IPS-18c (cell line): ENCODE measurements around the gene CUX1.

Experiments used
- H3K4me3 ChIP-seq: 2 replicates; pipeline ENCODE4 v1.7.0; 2013; ENCODE audit warnings: low read depth, mild to moderate bottlenecking, low read length, moderate library complexity; ENCODE audit not compliant: insufficient read depth
- H3K9me3 ChIP-seq: one replicate; pipeline ENCODE4 v1.6.1; 2013; ENCODE audit warnings: mild to moderate bottlenecking, low read length, moderate library complexity; ENCODE audit not compliant: control insufficient read depth, insufficient read depth

Gene CUX1

DNA sequence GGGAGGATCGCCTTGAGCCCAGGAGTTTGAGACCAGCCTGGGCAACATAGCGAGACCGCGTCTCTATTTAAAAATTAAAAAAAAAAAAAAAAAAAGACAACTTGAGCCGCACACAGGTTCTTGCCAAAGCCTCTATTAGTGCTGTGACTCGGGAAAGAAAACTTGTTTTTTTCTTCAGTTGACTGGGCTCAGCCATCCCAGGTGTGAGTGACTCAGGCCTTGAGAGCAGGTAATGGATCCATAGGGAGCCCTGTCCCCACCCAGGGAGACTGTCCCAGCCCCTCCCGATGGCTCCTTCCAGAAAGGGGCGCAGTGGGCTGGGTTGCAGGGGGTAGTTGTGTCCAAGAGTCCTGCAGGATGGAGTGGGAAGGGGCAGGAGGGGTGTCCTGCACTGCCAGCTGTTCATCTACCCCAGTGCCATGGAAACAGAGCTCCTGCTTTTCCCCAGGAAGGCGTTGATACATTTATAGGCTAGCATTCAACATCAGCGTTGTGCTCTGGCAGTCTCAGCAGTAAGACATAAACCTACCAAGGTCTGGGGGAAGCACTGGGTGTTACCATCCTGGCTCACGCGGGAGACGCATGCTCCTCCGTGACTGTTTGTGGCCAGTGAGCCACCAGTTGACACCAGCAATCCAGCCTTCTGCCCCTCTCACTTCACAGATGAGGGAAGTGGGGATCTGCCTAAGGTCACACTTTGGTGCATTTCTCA is 126.6 kb downstream of the CUX1 start:
- Histone ChIP-seq H3K9me3 (no peaks in the 10 kb centered on the region), H3K4me3 (no peak overlapping the region)

DNA sequence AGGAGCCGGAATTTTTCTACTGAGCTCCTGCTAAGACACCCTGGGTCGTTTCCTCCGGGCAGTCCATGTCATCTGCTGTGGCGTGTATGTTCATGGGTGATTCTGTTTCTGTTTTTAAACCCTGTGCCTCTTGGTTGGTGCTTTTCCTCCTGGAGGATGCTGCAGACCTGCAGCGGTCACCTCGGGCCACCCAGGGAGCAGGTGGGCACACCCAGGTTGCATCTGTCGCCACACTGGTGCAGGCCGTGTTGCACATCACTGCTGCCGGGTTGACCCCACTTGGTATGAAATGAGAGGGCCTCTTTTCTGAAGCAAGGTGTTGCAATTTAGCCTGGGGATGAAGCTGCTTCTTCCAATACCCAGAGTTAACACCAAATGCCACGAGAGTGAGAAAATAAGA is 127.2 kb downstream of the CUX1 start:
- Histone ChIP-seq H3K4me3 (no peak overlapping the region), H3K9me3 (no peaks in the 10 kb centered on the region)

DNA sequence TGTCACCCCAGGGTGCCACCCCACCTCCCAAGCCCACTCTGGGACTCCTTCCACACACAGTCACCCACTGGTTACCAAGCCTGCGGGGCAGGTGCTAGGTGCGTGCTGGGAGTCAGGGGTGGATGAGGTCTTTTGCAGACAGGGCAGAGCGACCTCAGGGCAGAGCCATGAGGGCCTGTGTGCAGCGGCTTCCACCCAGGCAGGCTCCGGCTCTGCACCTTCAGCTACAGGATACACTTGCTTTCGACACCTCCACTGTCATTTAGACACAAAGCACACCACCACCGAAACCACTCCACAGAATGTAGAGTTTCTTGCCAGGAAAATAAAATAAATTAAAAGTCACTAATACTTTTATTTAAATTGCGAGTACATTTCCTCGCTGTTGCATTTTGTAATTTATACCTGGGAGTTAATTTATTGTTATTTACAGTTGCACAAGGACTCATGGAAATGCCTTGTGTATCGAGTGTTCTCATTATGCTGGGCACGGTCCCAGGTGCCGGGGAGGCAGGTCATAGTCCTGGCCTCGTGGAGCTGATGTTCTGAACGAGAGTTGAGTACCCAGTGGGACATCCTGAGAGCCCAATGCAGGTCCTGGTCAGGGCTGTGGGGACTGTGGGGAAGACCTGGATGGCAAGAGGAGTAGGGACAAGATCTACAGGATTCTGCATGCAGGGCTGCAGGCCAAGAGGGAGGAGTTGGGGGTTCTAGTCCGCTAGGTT is 127.8 kb downstream of the CUX1 start:
- Histone ChIP-seq H3K4me3 (no peak overlapping the region), H3K9me3 (no peaks in the 10 kb centered on the region)

DNA sequence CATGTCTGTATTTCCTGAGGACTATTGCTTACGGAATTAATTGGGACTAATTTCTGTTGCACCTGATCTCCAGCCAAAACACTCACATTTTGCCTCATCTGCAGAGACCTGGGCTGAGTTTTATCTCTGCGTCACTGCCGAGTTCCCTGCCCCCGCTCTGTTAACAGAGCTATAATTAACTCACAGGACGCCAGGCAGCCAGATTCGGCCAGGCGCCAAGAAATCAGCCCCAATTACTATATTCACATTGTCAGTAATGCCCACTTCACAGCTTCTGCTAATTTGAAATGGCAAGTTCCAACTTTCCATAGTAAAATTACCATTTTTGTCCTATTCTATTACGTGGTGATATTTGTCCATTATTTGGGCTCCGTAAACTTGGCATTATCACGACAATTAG is 130.5 kb downstream of the CUX1 start:
- H3K4me3 ChIP-seq, result no peak overlapping the region
- no peaks in the 10 kb centered on the region for H3K9me3 ChIP-seq

DNA sequence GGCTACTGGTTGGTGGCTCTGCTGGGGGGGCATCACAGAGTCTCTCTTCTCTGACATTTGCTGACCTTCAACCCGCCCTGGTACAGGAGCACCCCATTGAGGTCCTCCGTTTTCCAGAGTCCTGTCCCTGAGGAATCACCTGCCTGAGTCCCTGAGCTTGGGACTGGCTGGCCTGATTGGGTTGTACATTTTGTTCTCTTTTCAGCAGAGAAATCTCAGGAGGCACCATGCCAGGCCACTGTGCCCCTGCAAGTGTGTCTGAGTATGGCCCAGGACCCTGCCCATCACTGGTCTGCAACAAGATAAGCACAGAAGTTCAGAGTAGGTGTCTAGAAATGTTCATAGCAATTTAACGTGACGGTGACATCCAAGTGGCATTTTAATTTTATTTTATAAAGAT is 131.2 kb downstream of the CUX1 start:
- Histone ChIP-seq H3K9me3 (no peaks in the 10 kb centered on the region), H3K4me3 (no peak overlapping the region)

DNA sequence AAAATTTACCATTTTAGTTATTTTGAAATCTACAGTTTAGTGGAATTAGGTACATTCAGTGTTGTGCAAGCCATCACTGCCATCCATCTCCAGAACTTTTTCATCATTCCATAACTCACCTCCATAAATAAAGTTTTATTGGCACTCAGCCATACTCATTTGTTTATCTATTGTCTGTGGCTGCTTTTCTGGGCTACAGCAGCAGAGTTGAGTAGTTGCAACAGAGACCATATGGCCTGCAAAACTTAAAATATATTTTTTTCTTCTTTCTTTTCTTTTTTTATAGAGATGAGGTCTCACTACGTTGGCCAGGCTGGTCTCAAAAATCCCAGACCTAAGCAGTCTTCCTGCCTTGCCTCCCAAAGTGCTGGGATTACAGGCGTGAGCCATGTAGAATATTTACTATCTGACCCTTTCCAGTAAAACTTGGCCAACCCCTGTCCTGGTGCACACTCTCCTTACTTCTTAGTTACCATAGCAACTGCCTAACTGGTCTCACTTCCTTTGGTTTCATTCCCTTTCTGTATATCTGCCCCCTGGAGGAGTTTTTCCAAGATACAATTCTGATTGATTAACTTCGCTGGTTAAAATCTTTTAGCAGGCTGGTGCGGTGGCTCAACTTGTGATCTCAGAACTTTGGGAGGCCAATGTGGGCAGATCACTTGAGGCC is 133.2 kb downstream of the CUX1 start:
- Histone ChIP-seq H3K4me3 (no peak overlapping the region), H3K9me3 (no peaks in the 10 kb centered on the region)

DNA sequence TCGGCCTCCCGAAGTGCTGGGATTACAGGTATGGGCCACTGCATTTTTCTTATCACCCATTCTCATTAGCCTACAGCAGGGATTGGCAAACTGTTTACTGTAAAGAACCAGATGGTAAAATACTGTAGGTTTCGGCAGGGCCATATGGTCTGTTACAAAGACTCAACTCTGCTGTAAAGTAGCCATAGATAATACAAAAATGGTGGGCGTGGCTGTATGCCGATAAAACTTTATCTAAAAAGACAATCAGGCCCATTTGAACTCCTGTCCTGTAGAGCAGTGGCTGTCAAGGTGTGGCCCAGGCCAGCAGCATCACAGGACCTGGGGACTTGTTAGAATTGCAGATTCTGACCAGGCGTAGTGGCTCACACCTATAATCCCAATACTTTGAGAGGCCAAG is 134.3 kb downstream of the CUX1 start:
- Histone ChIP-seq H3K4me3 (no peak overlapping the region), H3K9me3 (no peaks in the 10 kb centered on the region)

DNA sequence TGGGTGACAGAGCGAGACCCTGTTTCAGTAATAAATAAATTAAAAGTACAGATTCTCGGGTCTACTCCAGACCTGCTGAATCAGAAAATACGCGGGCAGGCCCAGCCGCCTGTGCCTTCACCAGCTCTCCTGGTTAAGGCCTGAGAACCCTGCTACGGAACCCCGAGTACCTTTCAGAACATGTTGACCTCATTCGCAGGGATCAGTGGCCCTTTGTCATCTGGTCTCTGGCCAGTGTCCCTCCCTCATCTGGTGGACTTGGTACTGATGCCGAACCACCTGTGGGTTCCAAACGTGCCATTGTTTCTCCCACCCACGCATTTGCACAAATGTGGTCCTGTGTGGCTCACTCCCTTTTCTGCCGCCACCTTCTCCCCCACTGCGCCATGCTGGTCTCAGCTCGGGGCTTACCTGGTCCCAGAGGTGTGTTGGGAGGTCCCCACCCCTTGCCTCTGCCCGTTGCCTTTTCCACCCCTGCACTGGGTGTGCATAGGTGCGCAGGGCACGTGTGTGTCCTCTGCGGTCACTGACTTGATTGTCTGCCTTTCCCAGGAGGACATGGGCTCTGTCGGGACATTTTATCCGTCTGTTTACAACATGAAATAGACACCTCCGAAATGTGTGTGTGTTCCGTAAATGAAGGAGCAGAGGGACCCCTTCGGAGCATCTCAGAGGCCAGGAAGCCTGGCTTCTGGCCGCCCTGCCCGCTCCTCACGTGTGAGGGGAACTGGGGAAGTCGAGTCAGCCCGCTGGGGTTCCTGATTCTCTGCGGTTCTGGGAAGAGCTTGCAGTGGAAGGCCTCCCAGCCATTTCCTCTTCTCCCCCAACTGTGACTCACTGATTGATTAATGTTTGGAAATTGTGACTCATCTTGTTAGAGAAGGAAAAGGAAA is 135.2 kb downstream of the CUX1 start:
- H3K9me3 ChIP-seq, result no peaks in the 10 kb centered on the region
- H3K4me3 ChIP-seq, result no peak overlapping the region

DNA sequence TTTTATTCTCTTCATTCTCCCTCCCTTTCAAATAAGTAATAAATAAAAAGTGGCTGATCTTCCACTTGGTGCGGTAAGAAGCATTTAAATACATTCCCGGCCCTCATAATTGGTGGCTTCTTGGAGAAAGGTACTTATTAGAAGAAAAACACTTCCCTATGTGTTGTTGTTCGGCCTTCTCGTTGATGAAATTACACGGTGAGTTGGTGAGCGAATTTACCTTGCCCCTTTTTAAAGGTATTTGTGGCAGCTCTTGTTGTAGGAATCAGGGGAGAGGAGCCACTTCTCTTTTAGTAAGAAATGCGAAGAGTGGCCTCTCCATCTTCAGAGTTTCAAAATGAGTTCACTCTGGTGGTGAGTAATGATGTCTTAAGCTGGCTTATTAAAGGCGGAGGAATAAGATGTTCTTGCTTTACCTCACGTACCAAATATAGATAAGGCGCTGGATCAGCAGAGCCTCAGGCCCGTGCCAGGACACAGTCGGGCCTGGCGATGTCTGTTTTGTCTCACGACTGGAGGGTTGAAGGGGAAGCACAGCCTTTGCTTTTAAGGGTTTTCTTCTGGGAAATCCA is 135.9 kb downstream of the CUX1 start:
- H3K9me3 ChIP-seq, result no peaks in the 10 kb centered on the region
- H3K4me3 ChIP-seq, result no peak overlapping the region

DNA sequence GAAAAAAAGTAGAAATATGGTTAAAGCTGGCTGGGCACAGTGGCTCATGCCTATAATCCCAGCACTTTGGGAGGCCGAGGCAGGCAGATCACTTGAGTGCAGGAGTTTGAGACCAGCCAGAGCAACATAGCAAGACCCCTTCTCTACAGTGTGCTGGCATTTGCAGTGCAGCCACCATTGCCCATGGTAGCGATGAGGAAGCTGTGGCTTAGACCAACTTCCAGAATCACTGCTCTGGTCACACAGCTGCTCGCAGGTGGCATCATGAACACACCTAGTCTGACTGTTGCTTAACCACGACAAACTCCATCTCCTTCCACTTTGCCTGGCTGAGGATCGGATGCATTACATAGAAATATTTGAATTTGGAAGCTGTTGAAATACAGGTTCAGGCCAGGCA is 137.1 kb downstream of the CUX1 start:
- Histone ChIP-seq H3K4me3 (no peak overlapping the region), H3K9me3 (no peaks in the 10 kb centered on the region)

DNA sequence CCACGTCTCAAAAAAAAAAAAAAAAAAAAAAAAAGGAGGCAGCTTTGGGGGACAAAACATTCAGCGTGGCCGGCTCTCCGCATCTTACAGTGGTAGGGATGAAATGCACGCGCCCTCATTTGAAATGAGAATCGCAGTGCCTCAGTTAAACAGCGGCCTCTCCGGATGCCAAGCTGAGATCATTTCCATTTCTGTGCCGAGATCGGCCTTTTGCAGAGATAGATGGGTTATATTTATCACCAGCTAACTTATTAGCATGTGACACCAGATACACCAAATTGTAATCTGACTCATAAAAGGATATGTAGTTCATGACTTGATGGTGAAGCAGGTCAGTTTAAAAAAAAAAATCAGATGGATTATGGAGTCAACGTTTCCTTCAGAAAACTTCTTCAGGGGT is 138.7 kb downstream of the CUX1 start:
- H3K4me3 ChIP-seq, result no peak overlapping the region
- no peaks in the 10 kb centered on the region for H3K9me3 ChIP-seq

DNA sequence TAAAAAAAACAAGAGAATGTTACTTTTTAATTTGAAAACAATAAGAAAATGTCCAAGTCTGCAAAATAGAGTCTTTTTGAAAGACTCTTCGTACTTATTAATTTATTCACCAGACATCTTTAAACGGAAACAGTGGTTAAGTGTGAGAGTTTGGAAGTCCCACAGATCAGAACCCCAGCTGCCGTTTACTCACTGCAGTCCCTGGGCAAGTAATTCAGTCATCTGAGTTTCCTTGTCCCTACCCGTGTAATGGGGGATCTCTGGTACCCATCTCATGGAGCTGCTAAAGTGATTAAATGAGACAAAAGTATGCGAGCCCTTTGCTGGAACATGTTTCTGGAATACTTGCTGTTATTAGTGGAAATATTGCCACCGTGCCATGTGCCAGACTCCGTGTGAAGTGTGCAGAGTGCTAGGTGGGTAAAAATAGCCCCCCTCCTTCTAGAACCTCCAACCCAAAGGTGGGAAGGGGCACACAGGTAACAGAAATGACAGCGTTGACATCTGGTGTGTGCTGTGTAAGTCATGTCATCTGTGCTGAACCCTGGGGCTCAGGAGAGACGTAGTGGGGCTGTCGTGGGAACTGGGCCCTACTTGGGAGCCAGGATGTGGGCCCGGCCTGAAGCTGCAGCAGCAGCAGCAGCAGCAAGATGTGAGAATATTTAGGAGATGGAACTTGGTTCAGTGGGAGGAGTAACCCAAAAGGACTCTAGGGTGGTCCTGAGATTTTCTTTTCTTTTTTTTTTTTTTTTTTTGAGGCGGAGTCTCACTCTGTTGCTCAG is 140.5 kb downstream of the CUX1 start:
- H3K4me3 ChIP-seq, result no peak overlapping the region
- H3K9me3 ChIP-seq, result no peaks in the 10 kb centered on the region

DNA sequence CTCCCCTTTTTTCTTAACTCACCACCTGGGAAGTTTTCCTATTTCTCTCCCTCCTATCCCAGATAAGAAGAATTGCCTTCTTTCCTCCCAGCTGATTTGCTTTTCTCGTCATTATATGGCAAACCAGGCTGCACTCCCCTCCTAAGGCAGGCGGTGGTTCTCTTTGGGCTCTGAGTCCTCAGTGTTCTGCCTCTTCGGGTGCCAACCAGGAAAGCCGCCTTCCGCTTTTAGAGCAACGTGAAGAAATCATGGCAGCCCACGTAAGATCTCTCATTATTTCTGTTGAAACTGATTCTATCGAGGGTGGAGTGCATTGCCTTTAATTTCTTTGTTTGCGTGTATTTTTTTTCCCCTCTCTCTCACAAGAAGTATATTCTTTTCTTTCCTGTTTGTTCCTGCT is 141.9 kb downstream of the CUX1 start:
- Histone ChIP-seq H3K4me3 (no peak overlapping the region), H3K9me3 (no peaks in the 10 kb centered on the region)

DNA sequence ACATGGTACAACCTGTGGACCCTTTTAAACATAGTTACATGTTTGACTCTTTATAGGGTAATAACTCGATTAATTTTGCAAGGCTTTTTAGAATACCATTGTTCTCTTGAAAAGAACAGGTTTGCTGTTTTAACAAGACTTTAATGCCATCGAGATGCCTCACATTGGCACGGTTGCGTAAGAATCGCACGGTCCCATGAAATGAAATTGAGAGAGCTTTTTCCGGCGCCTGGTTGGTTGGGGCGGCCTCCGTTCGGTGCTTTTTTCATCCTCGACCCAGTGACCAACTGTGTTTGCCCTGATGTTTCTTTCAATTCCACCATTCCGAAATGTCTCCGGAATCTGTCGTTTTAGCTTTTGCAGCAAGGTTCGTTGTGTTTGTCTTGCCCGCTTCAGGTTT is 142.4 kb downstream of the CUX1 start:
- Histone ChIP-seq H3K9me3 (no peaks in the 10 kb centered on the region), H3K4me3 (no peak overlapping the region)

DNA sequence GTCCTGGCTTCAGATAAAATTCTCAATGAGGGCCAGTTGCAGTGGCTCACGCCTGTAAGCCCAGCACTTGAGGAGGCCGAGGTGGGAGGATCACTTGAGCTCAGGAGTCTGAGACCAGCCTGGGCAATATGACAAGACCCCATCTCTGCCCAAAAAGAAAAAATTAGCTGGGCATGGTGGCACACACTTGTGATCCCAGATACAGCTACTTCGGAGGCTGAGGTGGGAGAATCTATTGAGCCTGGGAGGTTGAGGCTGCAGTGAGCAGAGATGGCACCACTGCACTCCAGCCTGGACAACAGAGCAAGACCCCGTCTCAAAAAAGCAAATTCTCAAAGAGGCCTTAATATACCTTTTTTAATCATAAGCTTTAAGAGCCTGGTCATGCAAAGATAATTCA is 142.9 kb downstream of the CUX1 start:
- no peaks in the 10 kb centered on the region for H3K9me3 ChIP-seq
- no peak overlapping the region for H3K4me3 ChIP-seq

DNA sequence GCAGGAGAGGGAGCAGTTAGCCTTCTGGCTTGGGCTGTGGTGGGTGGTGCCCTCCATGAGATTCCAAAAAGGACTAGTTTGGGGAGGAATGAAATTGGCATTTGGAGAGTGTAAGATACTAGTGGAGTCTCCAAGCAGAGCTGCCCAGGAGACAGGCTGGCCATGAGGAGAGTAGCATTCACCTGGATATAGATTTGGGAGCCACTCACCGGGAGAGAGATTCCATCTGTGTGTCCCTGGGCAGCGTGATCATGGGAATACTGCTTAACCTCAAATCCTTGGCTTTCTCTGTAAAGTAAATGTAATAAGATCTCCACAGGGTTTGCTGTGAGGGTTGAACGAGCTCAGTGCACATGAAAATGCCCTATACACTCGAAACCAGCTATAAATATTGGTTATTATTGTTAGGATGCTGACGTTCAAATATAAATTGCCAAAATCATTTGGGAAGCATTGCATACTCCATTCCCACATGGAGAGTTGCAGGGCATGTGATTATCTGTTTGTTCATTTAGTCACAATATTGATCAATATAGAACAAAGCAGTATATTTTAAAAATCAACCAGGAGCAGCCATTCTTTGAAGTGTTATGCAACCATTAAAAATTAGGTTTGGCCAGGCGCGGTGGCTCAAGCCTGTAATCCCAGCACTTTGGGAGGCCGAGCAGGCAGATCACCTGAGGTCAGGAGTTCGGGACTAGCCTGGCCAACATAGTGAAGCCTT is 143.7 kb downstream of the CUX1 start:
- H3K9me3 ChIP-seq, result no peaks in the 10 kb centered on the region
- no peak overlapping the region for H3K4me3 ChIP-seq
